GM12864 (cell line): ENCODE results near the gene SLC7A6.

Source experiments
- DNase-seq: peaks from one replicate; pipeline ENCODE4 v3.0.0-alpha.2; 2011; ENCODE audit warnings: low read depth
- H3K4me3 ChIP-seq: 2 replicates; pipeline ENCODE4 v1.5.1; 2011; ENCODE audit warnings: mild to moderate bottlenecking, low read depth, low read length, control low read depth
- TF ChIP-seq, protein P1 (sequence below): IDR thresholded peaks from 2 replicates; pipeline ENCODE4 v1.5.1; 2011; ENCODE audit warnings: low read depth, mild to moderate bottlenecking, moderate library complexity, low read length, control low read depth, inconsistent platforms; ENCODE audit errors: missing control alignments

The SLC7A6 gene

DNA sequence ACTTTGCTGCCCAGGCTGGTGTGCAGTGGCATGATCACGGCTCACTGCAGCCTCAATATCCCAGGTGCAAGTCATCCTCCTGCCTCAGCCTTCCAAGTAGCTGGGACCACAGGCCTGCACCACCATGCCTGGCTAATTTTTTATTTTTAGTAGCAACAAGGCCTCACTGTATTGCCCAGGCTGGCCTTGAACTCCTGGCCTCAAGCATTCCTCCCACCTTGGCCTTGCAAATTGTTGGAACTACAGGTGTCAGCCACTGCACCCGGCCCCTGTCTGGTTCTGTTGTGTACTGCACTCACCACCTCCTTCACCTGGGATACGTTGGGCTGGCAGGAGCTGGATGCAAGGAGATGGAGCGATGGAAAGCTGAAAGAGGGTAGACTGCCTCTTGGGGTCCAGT is 10.6 kb upstream of the SLC7A6 start:
- no peak overlapping the region for H3K4me3 ChIP-seq
- TF ChIP-seq, protein P1, sequence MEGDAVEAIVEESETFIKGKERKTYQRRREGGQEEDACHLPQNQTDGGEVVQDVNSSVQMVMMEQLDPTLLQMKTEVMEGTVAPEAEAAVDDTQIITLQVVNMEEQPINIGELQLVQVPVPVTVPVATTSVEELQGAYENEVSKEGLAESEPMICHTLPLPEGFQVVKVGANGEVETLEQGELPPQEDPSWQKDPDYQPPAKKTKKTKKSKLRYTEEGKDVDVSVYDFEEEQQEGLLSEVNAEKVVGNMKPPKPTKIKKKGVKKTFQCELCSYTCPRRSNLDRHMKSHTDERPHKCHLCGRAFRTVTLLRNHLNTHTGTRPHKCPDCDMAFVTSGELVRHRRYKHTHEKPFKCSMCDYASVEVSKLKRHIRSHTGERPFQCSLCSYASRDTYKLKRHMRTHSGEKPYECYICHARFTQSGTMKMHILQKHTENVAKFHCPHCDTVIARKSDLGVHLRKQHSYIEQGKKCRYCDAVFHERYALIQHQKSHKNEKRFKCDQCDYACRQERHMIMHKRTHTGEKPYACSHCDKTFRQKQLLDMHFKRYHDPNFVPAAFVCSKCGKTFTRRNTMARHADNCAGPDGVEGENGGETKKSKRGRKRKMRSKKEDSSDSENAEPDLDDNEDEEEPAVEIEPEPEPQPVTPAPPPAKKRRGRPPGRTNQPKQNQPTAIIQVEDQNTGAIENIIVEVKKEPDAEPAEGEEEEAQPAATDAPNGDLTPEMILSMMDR, result no peak
- DNase-seq, result no peak

DNA sequence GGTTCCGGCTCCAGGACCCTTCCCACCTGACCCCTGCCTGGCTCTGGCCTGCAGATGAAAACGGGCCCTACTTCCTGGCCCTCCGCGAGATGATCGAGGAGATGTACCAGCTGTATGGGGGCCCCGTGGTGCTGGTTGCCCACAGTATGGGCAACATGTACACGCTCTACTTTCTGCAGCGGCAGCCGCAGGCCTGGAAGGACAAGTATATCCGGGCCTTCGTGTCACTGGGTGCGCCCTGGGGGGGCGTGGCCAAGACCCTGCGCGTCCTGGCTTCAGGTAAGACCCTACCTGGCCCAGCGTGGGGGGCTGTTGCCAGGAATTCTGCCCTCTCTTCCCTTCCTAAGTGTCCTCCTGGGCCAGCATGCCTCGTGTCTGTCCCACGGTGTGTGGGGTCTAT is 8.6 kb upstream of the SLC7A6 start:
- no peak overlapping the region for H3K4me3 ChIP-seq
- TF ChIP-seq, protein P1, result no peak
- no peak for DNase-seq

DNA sequence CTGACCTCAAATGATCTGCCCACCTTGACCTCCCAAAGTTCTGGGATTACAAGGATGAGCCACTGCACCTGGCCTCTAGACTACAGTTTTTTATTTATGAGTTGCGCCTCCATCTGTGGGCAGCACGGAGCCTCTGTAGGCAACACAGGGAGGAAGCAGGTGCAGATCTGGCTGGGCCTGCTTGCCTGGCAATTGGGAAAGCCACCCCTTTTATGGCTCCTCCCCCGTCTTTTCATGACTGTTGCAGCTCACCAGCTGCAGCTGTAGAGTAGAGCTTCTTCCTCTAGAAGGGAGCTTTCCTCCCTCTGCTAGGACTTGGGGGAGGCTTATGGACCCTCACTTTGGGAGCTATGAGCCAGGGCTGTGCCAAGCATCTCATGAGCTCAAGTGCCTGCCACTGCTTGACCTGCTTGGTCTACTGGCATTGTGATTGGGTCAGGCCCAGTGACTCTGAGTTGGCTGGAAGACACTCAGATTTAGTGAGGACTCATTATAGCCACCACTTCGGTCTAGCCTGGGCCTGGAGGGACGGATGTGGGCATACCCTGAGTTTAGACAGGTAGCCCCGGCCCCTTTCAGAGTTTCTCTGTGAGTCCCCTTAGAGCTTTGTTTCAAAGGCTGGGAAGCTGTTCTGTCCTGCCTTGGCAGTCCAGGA is 6.9 kb upstream of the SLC7A6 start:
- peak; percentile 52 for DNase-seq
- TF ChIP-seq, protein P1, result no peak
- H3K4me3 ChIP-seq, result no peak overlapping the region

DNA sequence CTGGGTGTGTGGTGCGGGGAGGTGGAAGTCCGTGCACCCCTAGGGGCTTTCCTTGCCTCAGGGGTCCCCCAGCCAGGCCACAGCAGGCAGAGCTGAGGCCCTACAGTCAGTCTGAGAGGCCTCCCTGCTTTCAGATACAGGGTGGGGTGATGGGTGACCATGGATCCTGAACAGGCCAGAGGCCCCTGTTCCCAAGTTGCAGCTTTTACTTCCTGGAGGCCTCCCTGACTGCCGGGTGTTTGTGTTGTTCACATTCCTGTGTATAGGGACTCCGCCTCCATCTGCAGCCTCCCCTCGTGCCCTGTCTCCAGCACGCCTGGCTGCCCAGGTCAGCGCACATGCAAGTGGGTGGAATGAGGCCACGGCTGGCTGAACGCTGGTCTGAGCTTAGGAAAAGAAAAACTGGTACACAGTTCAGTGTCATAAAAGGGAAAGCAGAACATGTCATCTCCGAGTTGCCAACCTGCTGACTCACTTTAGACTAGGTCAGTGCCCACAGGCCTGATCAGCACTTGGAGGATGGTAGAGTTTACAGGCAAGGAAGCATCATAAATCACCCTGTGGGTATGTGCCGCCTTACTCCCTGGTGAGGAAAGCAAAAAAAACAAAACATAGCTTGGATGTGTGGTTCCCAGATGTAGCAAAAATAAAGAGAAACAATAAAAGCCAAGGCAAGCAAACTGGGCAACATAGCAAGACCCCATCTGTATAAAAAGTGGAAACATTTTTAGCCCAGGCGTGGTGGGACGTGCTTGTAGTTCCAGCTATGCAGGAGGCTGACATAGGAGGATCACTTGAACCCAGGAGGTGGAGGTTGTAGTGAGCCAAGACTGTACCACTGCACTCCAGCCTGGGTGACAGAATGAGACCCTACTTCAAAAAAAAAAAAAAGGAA is 6.2 kb upstream of the SLC7A6 start:
- H3K4me3 ChIP-seq, result no peak overlapping the region
- no peak for DNase-seq
- TF ChIP-seq, protein P1, result no peak

DNA sequence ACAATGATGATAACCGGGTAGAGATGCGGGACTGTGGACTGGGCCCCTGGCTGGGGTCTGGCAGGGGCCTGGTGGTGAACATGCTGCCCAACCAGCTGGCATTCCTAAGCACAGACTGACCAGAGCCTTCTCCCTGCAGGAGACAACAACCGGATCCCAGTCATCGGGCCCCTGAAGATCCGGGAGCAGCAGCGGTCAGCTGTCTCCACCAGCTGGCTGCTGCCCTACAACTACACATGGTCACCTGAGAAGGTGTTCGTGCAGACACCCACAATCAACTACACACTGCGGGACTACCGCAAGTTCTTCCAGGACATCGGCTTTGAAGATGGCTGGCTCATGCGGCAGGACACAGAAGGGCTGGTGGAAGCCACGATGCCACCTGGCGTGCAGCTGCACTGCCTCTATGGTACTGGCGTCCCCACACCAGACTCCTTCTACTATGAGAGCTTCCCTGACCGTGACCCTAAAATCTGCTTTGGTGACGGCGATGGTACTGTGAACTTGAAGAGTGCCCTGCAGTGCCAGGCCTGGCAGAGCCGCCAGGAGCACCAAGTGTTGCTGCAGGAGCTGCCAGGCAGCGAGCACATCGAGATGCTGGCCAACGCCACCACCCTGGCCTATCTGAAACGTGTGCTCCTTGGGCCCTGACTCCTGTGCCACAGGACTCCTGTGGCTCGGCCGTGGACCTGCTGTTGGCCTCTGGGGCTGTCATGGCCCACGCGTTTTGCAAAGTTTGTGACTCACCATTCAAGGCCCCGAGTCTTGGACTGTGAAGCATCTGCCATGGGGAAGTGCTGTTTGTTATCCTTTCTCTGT is 5.1 kb upstream of the SLC7A6 start:
- TF ChIP-seq, protein P1, result no peak
- H3K4me3 ChIP-seq, result no peak overlapping the region
- no peak for DNase-seq

DNA sequence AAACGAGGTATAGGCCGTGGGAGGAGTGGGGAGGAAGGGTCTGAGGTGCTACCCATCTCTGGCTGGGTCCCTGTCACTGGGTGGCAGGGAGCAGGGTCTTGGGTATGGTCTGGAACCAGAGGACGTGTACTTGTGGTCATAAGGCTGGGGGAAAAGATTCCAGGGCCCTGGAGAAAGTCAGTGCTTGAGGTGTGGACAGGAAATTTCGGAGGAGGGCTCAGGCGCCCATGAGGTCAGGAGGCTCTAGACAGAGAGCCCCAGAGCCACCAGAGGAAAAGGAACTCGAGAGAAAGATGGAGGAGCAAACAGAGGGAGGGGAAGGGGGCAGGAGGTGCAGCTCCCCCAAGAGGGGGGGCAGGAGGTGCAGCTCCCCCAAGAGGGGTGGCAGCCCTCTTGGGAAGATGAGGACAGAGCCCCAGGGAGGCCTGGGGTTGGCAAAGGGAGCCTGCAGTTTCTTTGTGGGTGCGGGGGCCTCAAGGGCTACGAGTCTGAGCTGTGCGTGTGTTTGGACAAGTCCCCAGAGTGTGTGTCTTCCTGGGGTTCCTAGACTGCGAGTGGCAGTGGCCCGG is 683 bp upstream of the SLC7A6 start:
- TF ChIP-seq, protein P1, result no peak
- DNase-seq, result no peak
- peak overlapping the region; percentile 79 for H3K4me3 ChIP-seq
